H9 (cell line): Measurements from ENCODE around the gene NUDT4. TPM values are rescaled to one million over a fixed set of nuclear protein-coding genes. Genes with fewer than 3 reads are reported as not detected.

Experiments
- DNase-seq: peaks from one replicate; pipeline ENCODE4 v3.0.0-alpha.2; 2017
- H2AFZ ChIP-seq: one replicate; pipeline ENCODE4 v1.6.1; 2013; ENCODE audit warnings: mild to moderate bottlenecking, low read length, control low read depth, moderate library complexity
- H2AK5ac ChIP-seq: 2 replicates; pipeline ENCODE4 v1.6.1; 2013; ENCODE audit warnings: low read length, control low read depth, mixed read lengths; ENCODE audit not compliant: insufficient read length
- H2BK120ac ChIP-seq: one replicate; pipeline ENCODE4 v1.6.1; 2013; ENCODE audit warnings: low read depth, mild to moderate bottlenecking, low read length, control low read depth, inconsistent platforms; ENCODE audit not compliant: poor library complexity, severe bottlenecking
- H2BK12ac ChIP-seq: 2 replicates; pipeline ENCODE4 v1.6.1; 2013; ENCODE audit warnings: low read length, control low read depth, mixed read lengths, low read depth; ENCODE audit not compliant: insufficient read length
- H2BK15ac ChIP-seq: 2 replicates; pipeline ENCODE4 v1.6.1; 2013; ENCODE audit warnings: low read depth, low read length, control low read depth
- H2BK20ac ChIP-seq: one replicate; pipeline ENCODE4 v1.6.1; 2013; ENCODE audit warnings: low read depth, mild to moderate bottlenecking, low read length, control low read depth, inconsistent platforms; ENCODE audit not compliant: poor library complexity, severe bottlenecking
- H2BK5ac ChIP-seq: 2 replicates; pipeline ENCODE4 v1.6.1; 2013; ENCODE audit warnings: low read length, control low read depth, mixed read lengths; ENCODE audit not compliant: insufficient read length
- H3K14ac ChIP-seq: 2 replicates; pipeline ENCODE4 v1.6.1; 2013; ENCODE audit warnings: low read length, control low read depth; ENCODE audit not compliant: insufficient read depth
- H3K18ac ChIP-seq: 2 replicates; pipeline ENCODE4 v1.6.1; 2013; ENCODE audit warnings: low read depth, mild to moderate bottlenecking, mixed read lengths, low read length, control low read depth; ENCODE audit not compliant: insufficient read length
- H3K23ac ChIP-seq: 2 replicates; pipeline ENCODE4 v1.6.1; 2013; ENCODE audit warnings: low read length, control low read depth, mixed read lengths, low read depth; ENCODE audit not compliant: insufficient read length
- H3K23me2 ChIP-seq: 2 replicates; pipeline ENCODE4 v1.6.1; 2013; ENCODE audit warnings: low read depth, mild to moderate bottlenecking, mixed read lengths, low read length, control low read depth; ENCODE audit not compliant: insufficient read length, poor library complexity, severe bottlenecking
- H3K27ac ChIP-seq: 2 replicates; pipeline ENCODE4 v1.5.1; 2013; ENCODE audit warnings: low read length, control low read depth, mixed read lengths, low read depth; ENCODE audit not compliant: insufficient read length
- H3K27me3 ChIP-seq: 2 replicates; pipeline ENCODE4 v1.6.1; 2013; ENCODE audit warnings: low read length, control low read depth, inconsistent platforms; ENCODE audit not compliant: insufficient read depth
- H3K4ac ChIP-seq: 2 replicates; pipeline ENCODE4 v1.6.1; 2013; ENCODE audit warnings: low read depth, mild to moderate bottlenecking, control low read depth, inconsistent platforms, low read length, moderate library complexity
- H3K4me1 ChIP-seq: 2 replicates; pipeline ENCODE4 v1.6.1; 2013; ENCODE audit warnings: low read length, control low read depth, inconsistent platforms; ENCODE audit not compliant: insufficient read depth
- H3K4me2 ChIP-seq: 2 replicates; pipeline ENCODE4 v1.6.1; 2013; ENCODE audit warnings: low read length, control low read depth, mixed read lengths; ENCODE audit not compliant: insufficient read length, insufficient read depth
- H3K56ac ChIP-seq: 2 replicates; pipeline ENCODE4 v1.6.1; 2013; ENCODE audit warnings: low read depth, mild to moderate bottlenecking, mixed read lengths, low read length, control low read depth; ENCODE audit not compliant: insufficient read length
- H3K79me1 ChIP-seq: 2 replicates; pipeline ENCODE4 v1.6.1; 2013; ENCODE audit warnings: low read depth, mild to moderate bottlenecking, moderate library complexity, low read length, control low read depth, inconsistent platforms; ENCODE audit not compliant: insufficient read depth, poor library complexity, severe bottlenecking
- H3K79me2 ChIP-seq: 2 replicates; pipeline ENCODE4 v1.6.1; 2013; ENCODE audit warnings: low read length, control low read depth, inconsistent platforms; ENCODE audit not compliant: insufficient read depth
- H3K9ac ChIP-seq: 2 replicates; pipeline ENCODE4 v1.6.1; 2013; ENCODE audit warnings: low read length, control low read depth, mixed read lengths; ENCODE audit not compliant: insufficient read length; ENCODE audit errors: extremely low read depth
- H3K9me3 ChIP-seq: one replicate; pipeline ENCODE4 v1.6.1; 2013; ENCODE audit warnings: low read depth, low read length, inconsistent platforms; ENCODE audit not compliant: control insufficient read depth
- H3T11ph ChIP-seq: one replicate; pipeline ENCODE4 v1.6.1; 2013; ENCODE audit warnings: mild to moderate bottlenecking, low read length, control low read depth, inconsistent platforms
- H4K20me1 ChIP-seq: one replicate; pipeline ENCODE4 v1.6.1; 2013; ENCODE audit not compliant: control insufficient read depth, insufficient read length, insufficient read depth
- H4K5ac ChIP-seq: 2 replicates; pipeline ENCODE4 v1.6.1; 2013; ENCODE audit warnings: low read depth, mild to moderate bottlenecking, mixed read lengths, low read length, control low read depth; ENCODE audit not compliant: insufficient read length
- H4K8ac ChIP-seq: replicated peaks from 2 replicates; pipeline ENCODE4 v1.6.1; 2013; ENCODE audit warnings: low read length, control low read depth, mixed read lengths, low read depth; ENCODE audit not compliant: insufficient read length
- H4K91ac ChIP-seq: 2 replicates; pipeline ENCODE4 v1.6.1; 2013; ENCODE audit warnings: low read depth, mild to moderate bottlenecking, moderate library complexity, mixed read lengths, low read length, control low read depth; ENCODE audit not compliant: insufficient read length
- H3K27ac Mint-ChIP-seq, 3 experiments: 2 replicates in 2 of 3; 3 replicates in 1 of 3; pipeline ENCODE4 v1.8.0; 2020 to 2021; ENCODE audit warnings: mixed read lengths in 3 of 3, mild to moderate bottlenecking in 1 of 3, moderate library complexity in 1 of 3
- H3K27me3 Mint-ChIP-seq: 2 replicates; pipeline ENCODE4 v1.8.0; 2021; ENCODE audit warnings: low read depth, mild to moderate bottlenecking, moderate library complexity, mixed read lengths
- H3K36me3 Mint-ChIP-seq, 3 experiments: 2 replicates in 2 of 3; 3 replicates in 1 of 3; pipeline ENCODE4 v1.8.0; 2020 to 2021; ENCODE audit warnings: low read depth in 3 of 3, mixed read lengths in 3 of 3; ENCODE audit not compliant: insufficient read depth in 1 of 3
- H3K4me1 Mint-ChIP-seq, 2 experiments: 2 replicates each; pipeline ENCODE4 v1.8.0; 2020; ENCODE audit warnings: mixed read lengths in 2 of 2
- H3K4me3 Mint-ChIP-seq, 2 experiments: 2 replicates in 1 of 2; 3 replicates in 1 of 2; pipeline ENCODE4 v1.8.0; 2020 to 2021; ENCODE audit warnings: mild to moderate bottlenecking in 2 of 2, mixed read lengths in 2 of 2, moderate library complexity in 1 of 2
- H3K9me3 Mint-ChIP-seq, 2 experiments: 2 replicates in 1 of 2; 3 replicates in 1 of 2; pipeline ENCODE4 v1.8.0; 2020; ENCODE audit warnings: mild to moderate bottlenecking in 2 of 2, mixed read lengths in 2 of 2, moderate library complexity in 1 of 2
- CTCF ChIP-seq: fragments of 200-600 bp; sonication (generic); conservative IDR thresholded peaks from 3 replicates; pipeline ENCODE4 v1.8.0; 2021; ENCODE audit warnings: antibody characterized with exemption, mild to moderate bottlenecking
- WGBS: extraction: QIAGEN DNeasy Blood & Tissue Kit; methylation state at CpG from one replicate; pipeline ENCODE4 v1.1.7; 2013; ENCODE audit warnings: missing lambda C conversion rate, low lambda C conversion rate, mixed read lengths; ENCODE audit not compliant: insufficient read length; ENCODE audit errors: extremely low coverage; 5-methylcytosine and 5-hydroxymethylcytosine counted together
- total RNA-seq: library from RNA; stranded (reverse); gene quantifications from 2 replicates; pipeline ENCODE4 v1.2.1, GENCODE V29; 2021

Gene NUDT4
- total RNA-seq, 1 experiment from 2014 or later: 40.6 TPM

GRCh38 chr12:93375906-93376305 is 1.8 kb upstream of the NUDT4 start:
- Histone ChIP-seq H3K4ac (no peak overlapping the region), H3T11ph (no peak overlapping the region), H4K20me1 (no peaks in the 10 kb centered on the region), H3K79me1 (no peaks in the 10 kb centered on the region), H4K5ac (no peak overlapping the region), H2AFZ (no peak overlapping the region), H4K91ac (no peak overlapping the region), H3K4me2 (no peak overlapping the region), H3K18ac (no peak overlapping the region), H3K27me3 (no peaks in the 10 kb centered on the region), H2AK5ac (no peak overlapping the region), H4K8ac (no peak overlapping the region), H3K23ac (no peak overlapping the region), H2BK15ac (no peak overlapping the region), H2BK5ac (no peak overlapping the region), H3K23me2 (peaks cover 8% of the 10 kb centered on the region), H2BK20ac (no peak overlapping the region), H2BK120ac (no peak overlapping the region), H3K56ac (no peak overlapping the region), H3K9me3 (no peaks in the 10 kb centered on the region), H3K14ac (no peak overlapping the region), H2BK12ac (no peak overlapping the region), H3K9ac (no peak overlapping the region), H3K27ac (no peak overlapping the region), H3K4me1 (0 out of 2 replicates have a peak, but pooled peaks cover 2% of the 10 kb centered on the region), H3K79me2 (peaks cover 15% of the 10 kb centered on the region; the same call in 1 of the 2 replicates)
- H3K27me3 Mint-ChIP-seq: no peaks in the 10 kb centered on the region; the same call in 1 of the 2 replicates
- no CpG with 5 or more reads among the region's 6 CpGs for WGBS
- H3K9me3 Mint-ChIP-seq: peaks cover 0 to 4% of the 10 kb centered on the region in 2 experiments; a peak in 3 of 5 replicates
- DNase-seq: no peak
- H3K27ac Mint-ChIP-seq: no peak overlapping the region
- H3K4me1 Mint-ChIP-seq: peaks cover 49 to 55% of the 10 kb centered on the region in 2 experiments
- no peak for TF ChIP-seq CTCF
- H3K36me3 Mint-ChIP-seq: peaks cover 0 to 5% (median 2%) of the 10 kb centered on the region in 3 experiments; a peak in 2 of 7 replicates
- H3K4me3 Mint-ChIP-seq: peak overlapping the region in 1 of 2 experiments; percentile 51; a peak in 2 of 5 replicates
